Erythroblast (primary cell): ENCODE measurements around the gene SMIM28.

Experiments
- GATA1 ChIP-seq: IDR thresholded peaks from 2 replicates; pipeline ENCODE4 v1.6.1; 2011; ENCODE audit warnings: low read depth, mild to moderate bottlenecking, control low read depth, low read length, moderate library complexity
- POLR2A ChIP-seq: IDR thresholded peaks from 2 replicates; pipeline ENCODE4 v1.6.1; 2011; ENCODE audit warnings: mild to moderate bottlenecking, low read length

DNA sequence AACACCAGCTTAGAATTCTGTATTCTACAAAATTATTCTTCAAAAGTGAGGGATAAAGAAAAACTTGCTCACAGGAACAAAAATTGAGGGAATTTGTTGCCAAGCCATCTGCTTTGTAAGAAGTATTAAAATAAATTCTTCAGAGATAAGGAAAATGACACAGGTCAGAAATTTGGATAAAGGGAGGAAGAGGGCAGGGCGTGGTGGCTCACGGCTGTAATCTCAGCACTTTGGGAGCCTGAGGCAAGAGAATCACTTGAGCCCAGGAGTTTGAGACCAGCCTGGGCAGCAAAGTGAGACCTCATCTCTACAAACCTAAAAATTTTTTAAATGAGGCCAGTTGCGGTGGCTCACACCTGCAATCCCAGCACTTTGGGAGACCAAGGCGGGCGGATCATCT lies 11.8 kb downstream of the SMIM28 start:
- TF ChIP-seq POLR2A: no peak
- TF ChIP-seq GATA1: no peak
